A549 (cell line): ENCODE results near the gene ARID5B. TPM values are rescaled to one million over a fixed set of nuclear protein-coding genes. Genes with fewer than 3 reads are reported as not detected.

ENCODE experiments used
- ATAC-seq, 2 experiments: fragments of 200-7000 bp in 1 of 2; fragments of >200 bp in 1 of 2; cut with Nextera tagmentation in 1 of 2; cut with Tn5 transposase in 1 of 2; 3 replicates each; pipeline versions ENCODE4 v1.8.0 to v1.9.1; 2018 to 2020; ENCODE audit warnings: mild to moderate bottlenecking in 1 of 2, moderate library complexity in 1 of 2
- CTCF ChIA-PET: fragments of 300-600 bp; sonication (Branson Sonifier 250); formaldehyde crosslinking; extraction: SDS; loops from one replicate; lab custom pipeline; 2021; ENCODE audit warnings: antibody characterized with exemption, inconsistent platforms; lab: Yijun Ruan, JAX
- POLR2A ChIA-PET: fragments of 350-600 bp; formaldehyde crosslinking; extraction: SDS; loops from one replicate; lab custom pipeline; 2021; ENCODE audit warnings: antibody characterized with exemption, inconsistent platforms; lab: Yijun Ruan, JAX
- DNase-seq, 2 experiments: peaks; one replicate each; pipeline versions ENCODE4 v3.0.0 to v3.0.0-alpha.2; 2011 to 2016; ENCODE audit warnings: low read depth in 1 of 2, low spot score in 1 of 2
- FAIRE-seq: peaks from 2 replicates; lab custom pipeline; 2011; peaks lifted over from hg19 to GRCh38; lab: Jason Lieb, UNC
- H3K27ac ChIP-seq, 2 experiments: fragments of >200 bp; sonication (Bioruptor Twin); formaldehyde crosslinking; 3 replicates each; pipeline ENCODE4 v1.5.1; 2016 to 2017
- H3K4me1 ChIP-seq: fragments of >200 bp; sonication (Bioruptor Twin); formaldehyde crosslinking; 3 replicates; pipeline ENCODE4 v1.6.1; 2016
- H3K4me2 ChIP-seq: fragments of >200 bp; sonication (Bioruptor Twin); formaldehyde crosslinking; 3 replicates; pipeline ENCODE4 v1.6.1; 2016
- H3K4me3 ChIP-seq: fragments of >200 bp; sonication (Bioruptor Twin); formaldehyde crosslinking; 3 replicates; pipeline ENCODE4 v1.5.1; 2016
- H3K9me3 ChIP-seq: fragments of >200 bp; sonication (Bioruptor Twin); formaldehyde crosslinking; 3 replicates; pipeline ENCODE4 v1.6.1; 2016
- CEBPB ChIP-seq, 2 experiments: fragments of >200 bp in 1 of 2; sonication (Bioruptor Twin) in 1 of 2; formaldehyde crosslinking in 1 of 2; IDR thresholded peaks; 2 replicates each; pipeline ENCODE4 v1.6.1; 2012 to 2016
- CTCF ChIP-seq: fragments of >200 bp; sonication (Bioruptor Twin); formaldehyde crosslinking; IDR thresholded peaks from 3 replicates; pipeline ENCODE4 v1.5.1; 2016
- EHF ChIP-seq: fragments of 250-450 bp; sonication (Bioruptor Pico); IDR thresholded peaks from 2 replicates; pipeline ENCODE4 v1.5.0; 2020; ENCODE audit warnings: mild to moderate bottlenecking
- EP300 ChIP-seq, 2 experiments: fragments of >200 bp; sonication (Bioruptor Twin); formaldehyde crosslinking; IDR thresholded peaks; 2 replicates in 1 of 2; 3 replicates in 1 of 2; pipeline ENCODE4 v1.6.1; 2016 to 2017
- FOSB ChIP-seq: fragments of 250-450 bp; sonication (Bioruptor Pico); IDR thresholded peaks from 2 replicates; pipeline ENCODE4 v1.5.0; 2020; ENCODE audit warnings: mild to moderate bottlenecking, moderate library complexity
- HDAC2 ChIP-seq: fragments of 200-600 bp; sonication (generic); IDR thresholded peaks from 2 replicates; pipeline ENCODE4 v1.6.1; 2016
- HEYL ChIP-seq: fragments of 250-450 bp; sonication (Bioruptor Pico); IDR thresholded peaks from 2 replicates; pipeline ENCODE4 v1.8.0; 2021; ENCODE audit warnings: mild to moderate bottlenecking, moderate library complexity
- HMGXB4 ChIP-seq: fragments of 250-450 bp; sonication (Bioruptor Pico); IDR thresholded peaks from 2 replicates; pipeline ENCODE4 v1.5.0; 2021; ENCODE audit warnings: mild to moderate bottlenecking, moderate library complexity, borderline replicate concordance
- HOXB13 ChIP-seq: fragments of 250-450 bp; sonication (Bioruptor Pico); IDR thresholded peaks from 2 replicates; pipeline ENCODE4 v1.5.0; 2020; ENCODE audit warnings: low read depth, mild to moderate bottlenecking, moderate library complexity
- HOXB5 ChIP-seq: fragments of 250-450 bp; sonication (Bioruptor Pico); IDR thresholded peaks from 2 replicates; pipeline ENCODE4 v1.5.0; 2020; ENCODE audit warnings: mild to moderate bottlenecking, moderate library complexity
- JUN ChIP-seq, 2 experiments: fragments of >200 bp; sonication (Bioruptor Twin); formaldehyde crosslinking; IDR thresholded peaks; 2 replicates in 1 of 2; 3 replicates in 1 of 2; pipeline ENCODE4 v1.6.1; 2016 to 2017
- MAFK ChIP-seq: fragments of 450-650 bp; IDR thresholded peaks from 2 replicates; pipeline ENCODE4 v1.6.1; 2014; ENCODE audit not compliant: partially characterized antibody
- MAX ChIP-seq: IDR thresholded peaks from 2 replicates; pipeline ENCODE4 v1.6.1; 2012
- NFE2L2 ChIP-seq: fragments of 150-350 bp; conservative IDR thresholded peaks from 2 replicates; pipeline ENCODE4 v1.6.1; 2014; ENCODE audit warnings: low read length
- PHF8 ChIP-seq: fragments of 200-600 bp; sonication (generic); IDR thresholded peaks from 2 replicates; pipeline ENCODE4 v1.6.1; 2016; ENCODE audit warnings: low read depth, mild to moderate bottlenecking, antibody characterized with exemption, moderate library complexity, borderline replicate concordance
- RAD21 ChIP-seq, 2 experiments: fragments of >200 bp in 1 of 2; sonication (Bioruptor Twin) in 1 of 2; formaldehyde crosslinking in 1 of 2; IDR thresholded peaks in 1 of 2; conservative IDR thresholded peaks in 1 of 2; 2 replicates in 1 of 2; 3 replicates in 1 of 2; pipeline ENCODE4 v1.6.1; 2012 to 2018; ENCODE audit warnings: inconsistent platforms in 1 of 2
- RCOR1 ChIP-seq: fragments of 150-350 bp; IDR thresholded peaks from 2 replicates; pipeline ENCODE4 v1.6.1; 2014; ENCODE audit warnings: antibody characterized with exemption, low read length, low read depth
- RFX5 ChIP-seq: fragments of 450-650 bp; IDR thresholded peaks from 2 replicates; pipeline ENCODE4 v1.7.1; 2014; ENCODE audit warnings: antibody characterized with exemption, mild to moderate bottlenecking, moderate library complexity
- RNF2 ChIP-seq: fragments of 200-600 bp; sonication (generic); IDR thresholded peaks from 2 replicates; pipeline ENCODE4 v1.6.1; 2016; ENCODE audit warnings: low read depth, mild to moderate bottlenecking, antibody characterized with exemption, moderate library complexity, borderline replicate concordance
- SMC3 ChIP-seq: fragments of >200 bp; sonication (Bioruptor Twin); formaldehyde crosslinking; IDR thresholded peaks from 3 replicates; pipeline ENCODE4 v1.6.1; 2018; ENCODE audit warnings: inconsistent platforms
- SREBF2 ChIP-seq: fragments of 450-650 bp; IDR thresholded peaks from 2 replicates; pipeline ENCODE4 v1.6.1; 2014; ENCODE audit warnings: mild to moderate bottlenecking, moderate library complexity
- TFCP2L1 ChIP-seq: fragments of 250-450 bp; sonication (Bioruptor Pico); IDR thresholded peaks from 2 replicates; pipeline ENCODE4 v1.5.0; 2021; ENCODE audit warnings: mild to moderate bottlenecking
- ZFP36 ChIP-seq: fragments of 450-650 bp; IDR thresholded peaks from 2 replicates; pipeline ENCODE4 v1.6.1; 2014; ENCODE audit warnings: borderline replicate concordance; ENCODE audit not compliant: partially characterized antibody
- ZSCAN20 ChIP-seq: fragments of 250-450 bp; sonication (Bioruptor Pico); IDR thresholded peaks from 2 replicates; pipeline ENCODE4 v1.8.0; 2022; ENCODE audit warnings: mild to moderate bottlenecking, moderate library complexity
- WGBS: methylation state at CpG from one replicate; pipeline ENCODE4 v1.1.6; 2017; ENCODE audit errors: missing lambda C conversion rate; 5-methylcytosine and 5-hydroxymethylcytosine counted together
- polyA plus RNA-seq, 4 experiments: library from polyadenylated mRNA; depleted of rRNA in 3 of 4; stranded (reverse); fragments of >200 nt; fragmentation: RNase III in 1 of 4; extraction: RNeasy Plus Mini Kit Qiagen cat#74134 plus additional on column Dnase treatment in 1 of 4; gene quantifications; 2 replicates in 3 of 4; 3 replicates in 1 of 4; pipeline ENCODE4 v1.2.3, GENCODE V29; 2011 to 2017

ARID5B gene
- polyA plus RNA-seq, 2 of the 4 experiments (the other 2 are of a cell fraction) = 0.75 to 1.6 TPM

GRCh38 chr10:62037890-62038608 lies 136.6 kb downstream of the ARID5B start:
- no peak overlapping the region for H3K4me3 ChIP-seq
- peak in 1 of 2 experiments; percentile 28; a peak in 2 of 6 replicates for ATAC-seq
- peaks cover 26% of the 10 kb centered on the region for H3K4me1 ChIP-seq
- peak overlapping the region; percentile 48 to 70; a peak in 5 of 6 replicates for H3K27ac ChIP-seq
- DNase-seq = peak in 1 of 2 experiments; percentile 64
- H3K4me2 ChIP-seq = peak overlapping the region; percentile 61
- no peak for FAIRE-seq
- CTCF ChIA-PET = interaction anchor here (0.6 to 9.5 kb wide), 46 partner anchors 11 to 1121 kb away, joined by 3 to 221 read pairs (median 5); partner anchors contain the start of gene ARID5B
- POLR2A ChIA-PET = interaction anchor here (0.5 to 1.6 kb wide), 6 partner anchors 134 to 1157 kb away, joined by 3 to 7 read pairs (median 3); no protein-coding TSS in a partner anchor
- H3K9me3 ChIP-seq = no peaks in the 10 kb centered on the region
- TF ChIP-seq FOSB (CRISPR knock-in tag) = no peak
- no peak for TF ChIP-seq MAX
- no peak for TF ChIP-seq MAFK
- TF ChIP-seq RAD21 (conservative IDR thresholded peaks at IDR 0.05 in 1 of 2, IDR thresholded peaks at IDR 0.05 in 1 of 2) = 0 out of 5 replicates have a peak, but pooled peaks of 1 of the 2 experiments have one; percentile 11

GRCh38 chr10:62038609-62039190 lies 137.2 kb downstream of the ARID5B start:
- peak; percentile 79 to 90; a peak in 5 of 6 replicates for ATAC-seq
- WGBS = 1% methylated on average over 9 of the region's 9 CpGs
- H3K4me1 ChIP-seq = peaks cover 30% of the 10 kb centered on the region
- DNase-seq = peak; percentile 74 to 79
- no peak overlapping the region for H3K4me3 ChIP-seq
- CTCF ChIA-PET = interaction anchor here (0.6 to 9.5 kb wide), 51 partner anchors 10 to 1120 kb away, joined by 3 to 221 read pairs (median 4); partner anchors contain the start of gene ARID5B
- TF ChIP-seq NFE2L2 = no peak
- TF ChIP-seq RNF2 = no peak
- TF ChIP-seq CTCF = peak; percentile 86
- no peak for TF ChIP-seq RFX5
- TF ChIP-seq JUN (IDR thresholded peaks at IDR 0.05) = no peak
- peak; percentile 96 to 98 for TF ChIP-seq RAD21 (conservative IDR thresholded peaks at IDR 0.05 in 1 of 2, IDR thresholded peaks at IDR 0.05 in 1 of 2)
- no peak for TF ChIP-seq CEBPB (IDR thresholded peaks at IDR 0.05)
- no peak for TF ChIP-seq ZFP36
- TF ChIP-seq RCOR1 = no peak
- no peak for TF ChIP-seq EHF (CRISPR knock-in tag)
- peak; percentile 97 for TF ChIP-seq SMC3
- TF ChIP-seq EP300 (IDR thresholded peaks at IDR 0.05) = no peak
- TF ChIP-seq, all 56 proteins: peak for 3
- Histone ChIP-seq H3K27ac (peak overlapping the region; percentile 51 to 70), H3K9me3 (no peaks in the 10 kb centered on the region), H3K4me2 (peak overlapping the region; percentile 61)
- POLR2A ChIA-PET = interaction anchor here (0.6 to 1.6 kb wide), 5 partner anchors 135 to 226 kb away, joined by 3 to 7 read pairs (median 3); no protein-coding TSS in a partner anchor
- peak; percentile 28 for FAIRE-seq

GRCh38 chr10:62039954-62040353 lies 138.5 kb downstream of the ARID5B start:
- POLR2A ChIA-PET = interaction anchor here (1.1 kb wide), 1 partner anchor 9 kb away, joined by 3 read pairs; no protein-coding TSS in a partner anchor
- CTCF ChIA-PET = interaction anchor here (1.1 to 9.5 kb wide), 7 partner anchors 9 to 206 kb away, joined by 4 to 221 read pairs (median 10); no protein-coding TSS in a partner anchor
- TF ChIP-seq MAFK = no peak
- no peak for TF ChIP-seq ZSCAN20 (CRISPR knock-in tag)
- no peak for TF ChIP-seq HOXB13
- TF ChIP-seq HOXB5 (CRISPR knock-in tag) = no peak
- TF ChIP-seq HDAC2 = no peak
- no peak for TF ChIP-seq PHF8
- no peak for TF ChIP-seq TFCP2L1 (CRISPR knock-in tag)
- TF ChIP-seq SREBF2 = no peak
- no peak for TF ChIP-seq EP300 (IDR thresholded peaks at IDR 0.05)
- no peak for TF ChIP-seq HMGXB4 (CRISPR knock-in tag)
- TF ChIP-seq HEYL (CRISPR knock-in tag) = no peak
- no peak for TF ChIP-seq MAX
- H3K4me1 ChIP-seq = peaks cover 32% of the 10 kb centered on the region
- DNase-seq (no peak), ATAC-seq (no peak), FAIRE-seq (no peak)
- H3K4me2 ChIP-seq = no peak overlapping the region
- H3K9me3 ChIP-seq = no peaks in the 10 kb centered on the region
- WGBS = 62% methylated on average over 1 of the region's 1 CpG
- H3K27ac ChIP-seq = peak overlapping the region in 1 of 2 experiments; percentile 51; a peak in 3 of 6 replicates
- H3K4me3 ChIP-seq = no peak overlapping the region
